Spinal cord (tissue), 10 donors: ENCODE measurements around the gene AGRN. TPM values are rescaled to one million over a fixed set of nuclear protein-coding genes. Genes with fewer than 3 reads are reported as not detected.

Source experiments
- DNase-seq, 6 donors: peaks; one replicate each; pipeline versions ENCODE4 v3.0.0 to v3.0.0-alpha.2; 2013 to 2015; ENCODE audit warnings: low spot score in 6 of 6, low read depth in 4 of 6
- H3K27ac ChIP-seq: one replicate; pipeline ENCODE4 v1.5.1; 2013; ENCODE audit warnings: low read depth, low read length, control low read depth
- H3K27me3 ChIP-seq: one replicate; pipeline ENCODE4 v1.6.1; 2013; ENCODE audit warnings: low read length; ENCODE audit not compliant: control insufficient read depth, insufficient read depth
- H3K36me3 ChIP-seq: one replicate; pipeline ENCODE4 v1.6.1; 2013; ENCODE audit warnings: low read length; ENCODE audit not compliant: control insufficient read depth, insufficient read depth
- H3K4me1 ChIP-seq: one replicate; pipeline ENCODE4 v1.6.1; 2013; ENCODE audit warnings: low read length; ENCODE audit not compliant: control insufficient read depth, insufficient read depth
- H3K4me3 ChIP-seq: one replicate; pipeline ENCODE4 v1.5.1; 2013; ENCODE audit warnings: low read depth, low read length, control low read depth
- H3K9me3 ChIP-seq: one replicate; pipeline ENCODE4 v1.6.1; 2013; ENCODE audit warnings: low read length; ENCODE audit not compliant: control insufficient read depth, insufficient read depth
- WGBS: methylation state at CpG from one replicate; pipeline ENCODE4 v1.1.5; 2013; ENCODE audit warnings: missing lambda C conversion rate; ENCODE audit not compliant: insufficient coverage; 5-methylcytosine and 5-hydroxymethylcytosine counted together
- polyA plus RNA-seq, 2 donors: library from polyadenylated mRNA; unstranded; fragments of 120-200 nt; gene quantifications; one replicate each; pipeline ENCODE4 v1.2.1, GENCODE V29; 2013; ENCODE audit not compliant: insufficient read length in 2 of 2
- total RNA-seq, 2 donors: library from RNA; depleted of rRNA in 1 of 2; stranded (reverse); fragments of 120-200 nt in 1 of 2; fragments of >200 nt in 1 of 2; gene quantifications; one replicate each; pipeline versions ENCODE4 v1.2.3 to v1.2.4, GENCODE V29; 2013 to 2014
- donor health status: healthy.

AGRN gene
- total and polyA plus RNA-seq, 4 donors: 62.8 to 280 (median 175) TPM

- Histone ChIP-seq H3K27me3 (peaks cover 3% of the 10 kb centered on the region), H3K4me3 (peak within 1 kb of the TSS; percentile 73), H3K9me3 (no peaks in the 10 kb centered on the region), H3K36me3 (peaks cover 41% of the 10 kb centered on the region), H3K4me1 (peaks cover 59% of the 10 kb centered on the region), H3K27ac (peak within 1 kb of the TSS; percentile 99)
- WGBS: under 1% methylated on average over 94 of the region's 95 CpGs
- peak in 5 of 6 donors; percentile 75 to 97 (median 84) for DNase-seq
Measured at GRCh38 chr1:999725-1000356, 20.1 kb upstream of the AGRN start, which contains the start of gene HES4. HES4 (minus strand) TSS chr1:1000097; CDS start chr1:999973, 124 bp downstream.

- H3K27me3 ChIP-seq: peaks cover 3% of the 10 kb centered on the region
Measured at GRCh38 chr1:1000357-1001056, 19.4 kb upstream of the AGRN start.

GRCh38 chr1:1001057-1001783 is 18.7 kb upstream of the AGRN start:
- peak in 1 of 6 donors; percentile 61 for DNase-seq
- peaks cover 68% of the 10 kb centered on the region for H3K4me1 ChIP-seq
- H3K27ac ChIP-seq: peak overlapping the region; percentile 99
- H3K9me3 ChIP-seq: no peaks in the 10 kb centered on the region
- H3K4me3 ChIP-seq: peak overlapping the region; percentile 73
- H3K27me3 ChIP-seq: peaks cover 3% of the 10 kb centered on the region
- H3K36me3 ChIP-seq: peaks cover 50% of the 10 kb centered on the region
- under 1% methylated on average over 54 of the region's 58 CpGs for WGBS

More at GRCh38 chr1:1000357-1001056, 19.4 kb upstream of the AGRN start:
- DNase-seq: peak in 2 of 6 donors; percentile 90 to 91
- peak overlapping the region; percentile 99 for H3K27ac ChIP-seq
- H3K9me3 ChIP-seq: no peaks in the 10 kb centered on the region
- H3K4me3 ChIP-seq: peak overlapping the region; percentile 73
- peaks cover 66% of the 10 kb centered on the region for H3K4me1 ChIP-seq
- under 1% methylated on average over 74 of the region's 75 CpGs for WGBS
- peaks cover 45% of the 10 kb centered on the region for H3K36me3 ChIP-seq

GRCh38 chr1:1003618-1004419 is 16.1 kb upstream of the AGRN start:
- no peak for DNase-seq
- Histone ChIP-seq H3K27me3 (no peaks in the 10 kb centered on the region), H3K4me3 (no peak overlapping the region), H3K4me1 (peaks cover 48% of the 10 kb centered on the region), H3K36me3 (peaks cover 33% of the 10 kb centered on the region), H3K27ac (no peak overlapping the region), H3K9me3 (no peaks in the 10 kb centered on the region)
- WGBS: 82% methylated on average over 16 of the region's 22 CpGs

- Histone ChIP-seq H3K36me3 (peaks cover 33% of the 10 kb centered on the region), H3K27me3 (no peaks in the 10 kb centered on the region), H3K4me3 (no peak overlapping the region), H3K27ac (no peak overlapping the region), H3K4me1 (peaks cover 47% of the 10 kb centered on the region), H3K9me3 (no peaks in the 10 kb centered on the region)
- DNase-seq: no peak
- WGBS: 60% methylated on average over 7 of the region's 7 CpGs
Measured at GRCh38 chr1:1004420-1004779, 15.5 kb upstream of the AGRN start.

GRCh38 chr1:1004780-1005697 is 14.9 kb upstream of the AGRN start:
- 21% methylated on average over 18 of the region's 21 CpGs for WGBS
- Histone ChIP-seq H3K4me1 (peaks cover 45% of the 10 kb centered on the region), H3K27me3 (no peaks in the 10 kb centered on the region), H3K4me3 (no peak overlapping the region), H3K9me3 (no peaks in the 10 kb centered on the region), H3K27ac (peak overlapping the region; percentile 50), H3K36me3 (peaks cover 33% of the 10 kb centered on the region)
- DNase-seq: peak in 1 of 6 donors; percentile 43

- no peak for DNase-seq
- no peak overlapping the region for H3K4me3 ChIP-seq
- H3K4me1 ChIP-seq: peaks cover 40% of the 10 kb centered on the region
- no peaks in the 10 kb centered on the region for H3K9me3 ChIP-seq
- H3K27ac ChIP-seq: no peak overlapping the region
- H3K27me3 ChIP-seq: no peaks in the 10 kb centered on the region
- H3K36me3 ChIP-seq: peaks cover 33% of the 10 kb centered on the region
- WGBS: 65% methylated on average over 23 of the region's 23 CpGs
Measured at GRCh38 chr1:1005774-1006304, 14.1 kb upstream of the AGRN start.

GRCh38 chr1:1006305-1007159 is 13.4 kb upstream of the AGRN start:
- Histone ChIP-seq H3K36me3 (peaks cover 33% of the 10 kb centered on the region), H3K4me1 (peaks cover 33% of the 10 kb centered on the region), H3K27ac (no peak overlapping the region), H3K9me3 (no peaks in the 10 kb centered on the region), H3K27me3 (no peaks in the 10 kb centered on the region), H3K4me3 (no peak overlapping the region)
- DNase-seq: no peak
- WGBS: 86% methylated on average over 35 of the region's 37 CpGs
